ENCODE data around the gene SVOP.

Gene SVOP

GRCh38 chr12:108938247-108938924 is 82.5 kb downstream of the SVOP start:
- DNase-seq (ENCODE audit: low read depth in 2 of 2), result no peak

GRCh38 chr12:108935159-108935763 is 85.6 kb downstream of the SVOP start:
- DNase-seq (ENCODE audit: low read depth in 2 of 2), result no peak

- no peak for DNase-seq (ENCODE audit: low read depth in 2 of 2)
These were observed 86.9 kb downstream of the SVOP start for GRCh38 chr12:108933949-108934348.

GRCh38 chr12:108930756-108931155 is 90.1 kb downstream of the SVOP start:
- no peak for DNase-seq (ENCODE audit: low read depth in 2 of 2)

GRCh38 chr12:108930155-108930554 is 90.7 kb downstream of the SVOP start:
- DNase-seq (ENCODE audit: low read depth in 2 of 2), result no peak

- DNase-seq (ENCODE audit: low read depth in 2 of 2), result no peak
These were observed 92.2 kb downstream of the SVOP start for GRCh38 chr12:108928695-108929094.

- no peak for DNase-seq (ENCODE audit: low read depth in 2 of 2)
These were observed 98.0 kb downstream of the SVOP start for GRCh38 chr12:108922918-108923317.

GRCh38 chr12:108921946-108922345 is 98.9 kb downstream of the SVOP start:
- DNase-seq (ENCODE audit: low read depth in 2 of 2), result no peak

GRCh38 chr12:108918960-108919642 is 101.8 kb downstream of the SVOP start:
- DNase-seq (ENCODE audit: low read depth in 2 of 2), result no peak

- DNase-seq (ENCODE audit: low read depth in 2 of 2), result no peak
These were observed 102.7 kb downstream of the SVOP start for GRCh38 chr12:108918206-108918605.

GRCh38 chr12:108916336-108916735 is 104.5 kb downstream of the SVOP start:
- no peak for DNase-seq (ENCODE audit: low read depth in 2 of 2)

- DNase-seq (ENCODE audit: low read depth in 2 of 2), result no peak
These were observed 105.2 kb downstream of the SVOP start for GRCh38 chr12:108915632-108916133.

GRCh38 chr12:108914121-108914531 is 106.7 kb downstream of the SVOP start:
- no peak for DNase-seq (ENCODE audit: low read depth in 2 of 2)

- DNase-seq (ENCODE audit: low read depth in 2 of 2), result no peak
These were observed 108.5 kb downstream of the SVOP start for GRCh38 chr12:108912361-108912760.

GRCh38 chr12:108911915-108912314 is 109.0 kb downstream of the SVOP start:
- no peak for DNase-seq (ENCODE audit: low read depth in 2 of 2)

- no peak for DNase-seq (ENCODE audit: low read depth in 2 of 2)
These were observed 110.5 kb downstream of the SVOP start for GRCh38 chr12:108910336-108910735.

- no peak for DNase-seq (ENCODE audit: low read depth in 2 of 2)
These were observed 113.0 kb downstream of the SVOP start for GRCh38 chr12:108907839-108908351.

- DNase-seq (ENCODE audit: low read depth in 2 of 2), result no peak
These were observed 113.9 kb downstream of the SVOP start for GRCh38 chr12:108906971-108907370.

- DNase-seq (ENCODE audit: low read depth in 2 of 2), result no peak
These were observed 115.1 kb downstream of the SVOP start for GRCh38 chr12:108905725-108906124.

GRCh38 chr12:108899145-108899544 is 121.7 kb downstream of the SVOP start:
- DNase-seq (ENCODE audit: low read depth in 2 of 2), result no peak

GRCh38 chr12:108896817-108897216 is 124.1 kb downstream of the SVOP start:
- DNase-seq (ENCODE audit: low read depth in 2 of 2), result no peak

GRCh38 chr12:108896336-108896735 is 124.5 kb downstream of the SVOP start:
- no peak for DNase-seq (ENCODE audit: low read depth in 2 of 2)

All from stimulated activated CD8-positive, alpha-beta memory T cell treated with anti-CD3 and anti-CD28 coated beads, Interleukin-2, amount 100 ng/mL, for 1 hour (primary cell).